Effector CD4-positive, alpha-beta T cell (primary cell): ENCODE results near the gene CLEC2L.

Experiments
- DNase-seq: peaks from one replicate; pipeline ENCODE4 v3.0.0-alpha.2; 2020

CLEC2L gene

DNA sequence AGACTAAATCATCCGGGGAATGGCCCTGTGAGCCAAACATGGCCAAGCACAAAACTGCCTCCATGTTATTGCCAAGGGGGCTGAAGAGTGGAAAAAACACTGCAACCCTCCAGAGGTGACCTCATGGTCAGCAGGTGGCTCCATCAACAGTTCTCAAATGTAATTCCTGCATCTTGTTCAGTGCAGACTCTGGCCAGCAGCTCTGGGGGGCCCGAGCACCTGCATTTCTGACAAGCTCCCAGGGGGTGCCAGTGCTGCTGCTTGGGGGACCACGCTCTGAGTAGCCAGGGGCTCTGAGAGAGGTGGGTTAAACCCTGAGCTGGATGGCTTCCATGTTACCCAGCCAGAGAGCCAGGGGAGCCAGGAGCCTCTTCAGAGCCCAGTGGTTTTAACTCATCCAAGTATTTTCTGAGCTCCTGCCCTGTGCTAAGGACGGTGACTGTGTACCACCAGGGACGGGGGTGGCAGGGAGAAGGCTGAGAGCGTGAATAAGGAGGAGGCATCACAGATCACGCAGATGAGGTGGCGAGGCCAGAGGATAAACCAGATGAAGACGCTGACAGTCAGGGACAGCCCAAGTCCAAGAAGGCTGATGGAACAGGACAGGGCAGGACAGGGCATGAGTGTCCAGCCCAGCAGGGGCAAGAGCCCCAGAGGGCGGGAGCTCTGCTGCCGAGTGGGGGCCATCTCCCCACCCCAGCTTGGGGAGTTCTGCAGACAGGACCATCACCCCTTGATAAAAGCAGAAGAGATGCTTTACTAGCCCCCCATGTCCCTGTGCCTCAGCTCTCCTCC, 52.9 kb downstream of the CLEC2L start:
- no peak for DNase-seq

DNA sequence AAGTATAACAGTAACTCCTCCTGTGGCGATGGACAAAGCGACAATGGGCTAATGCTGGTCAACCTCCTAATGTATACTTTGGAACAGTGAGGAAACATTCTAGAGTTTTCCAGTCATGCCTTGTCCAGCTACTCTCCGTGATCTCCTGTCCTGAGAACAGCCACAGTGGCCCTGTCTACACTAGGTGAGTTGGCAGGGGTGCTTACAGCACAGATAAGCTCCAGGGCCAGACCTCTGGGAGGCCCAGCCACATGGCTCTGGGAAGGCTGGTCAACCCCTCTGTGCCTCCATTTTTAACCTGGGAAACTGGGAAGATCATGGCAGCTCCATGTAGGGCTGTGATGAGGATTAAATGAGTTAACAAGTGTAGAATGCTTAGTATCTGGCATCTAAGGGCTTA, 57.0 kb downstream of the CLEC2L start:
- DNase-seq, result no peak

DNA sequence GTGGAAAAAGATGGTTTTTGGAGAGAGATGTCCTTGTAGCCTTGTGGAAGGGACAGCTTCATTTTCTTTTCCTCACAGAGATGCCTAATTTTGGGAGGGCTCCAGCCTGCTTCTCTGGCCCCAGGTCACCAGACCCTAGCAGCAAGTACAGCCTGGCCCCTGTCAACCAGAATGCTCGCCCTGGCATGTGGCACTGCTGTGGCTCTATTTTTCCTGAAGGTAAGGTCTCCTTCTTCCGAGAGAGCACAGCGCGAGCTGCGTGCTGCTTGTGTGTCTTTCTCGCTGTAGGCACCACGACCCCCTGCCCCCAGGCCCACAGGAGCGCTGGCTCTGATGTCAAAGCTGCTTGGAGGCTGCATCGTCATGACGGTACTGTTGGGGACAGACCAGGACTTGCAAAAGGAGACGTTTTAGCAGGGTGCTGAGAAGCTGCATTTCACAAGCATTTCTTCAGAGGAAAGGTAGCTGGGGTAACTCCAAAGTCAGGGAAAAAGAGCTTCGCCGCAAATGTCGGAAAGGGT, 58.7 kb downstream of the CLEC2L start:
- no peak for DNase-seq

DNA sequence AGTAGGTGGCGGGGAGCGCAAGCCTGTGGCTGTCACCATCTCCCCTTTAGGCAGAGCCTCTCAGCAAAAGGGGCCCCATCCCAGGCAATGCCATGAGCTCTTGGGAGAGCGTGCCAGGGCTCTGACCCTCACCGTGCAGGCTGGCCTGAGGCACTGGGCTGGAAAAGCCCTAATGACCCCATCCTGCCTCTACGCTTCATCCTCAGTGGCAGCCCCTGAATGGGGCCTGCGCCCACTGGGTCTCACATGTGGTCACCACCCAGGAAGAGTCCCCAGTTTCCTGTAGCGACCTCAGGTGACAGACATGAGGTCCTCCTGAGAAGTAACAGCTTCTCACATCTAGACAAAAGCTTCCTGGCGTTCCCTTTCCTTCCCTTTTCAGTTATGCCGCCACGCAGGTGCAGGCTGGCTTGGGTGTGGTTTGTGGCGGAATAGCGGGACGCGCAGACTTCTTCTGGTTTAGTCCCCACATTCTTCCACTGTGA, 59.2 kb downstream of the CLEC2L start:
- DNase-seq, result no peak

DNA sequence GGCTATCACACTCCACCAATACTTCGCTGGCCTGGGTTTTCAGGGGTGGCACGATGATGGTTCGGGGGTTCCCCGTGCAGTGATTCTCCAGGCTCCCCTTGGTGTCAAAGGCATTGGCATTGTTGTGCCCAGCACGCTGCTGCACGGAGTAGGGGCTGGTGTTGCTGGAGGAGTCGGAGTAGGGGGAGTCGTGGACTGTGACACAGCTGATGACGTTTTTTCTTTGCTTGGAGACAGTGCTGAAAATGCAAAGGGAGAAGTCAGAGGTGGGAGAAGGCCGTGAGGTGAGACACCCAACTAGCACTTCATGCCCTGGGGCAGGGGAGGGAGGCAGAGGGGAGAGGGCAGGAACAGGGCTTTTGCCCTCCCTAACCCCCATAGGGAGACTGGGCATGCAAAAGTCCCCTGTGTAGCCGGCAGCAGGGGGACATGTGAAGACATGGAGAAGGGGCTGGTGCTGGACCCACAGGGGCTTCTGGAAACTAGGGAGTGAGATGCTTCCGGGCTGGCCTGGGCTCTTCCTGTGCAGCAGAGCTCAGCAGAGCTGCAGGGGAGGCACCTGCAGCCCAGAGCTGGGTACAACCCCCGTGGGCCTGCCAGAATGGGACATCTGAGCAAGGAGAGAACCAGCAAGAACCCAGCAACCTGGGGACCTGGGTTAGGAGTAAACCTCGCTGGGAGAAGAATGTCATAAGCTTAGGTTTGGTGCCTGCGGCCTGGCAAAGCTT, 60.5 kb downstream of the CLEC2L start:
- DNase-seq, result no peak

DNA sequence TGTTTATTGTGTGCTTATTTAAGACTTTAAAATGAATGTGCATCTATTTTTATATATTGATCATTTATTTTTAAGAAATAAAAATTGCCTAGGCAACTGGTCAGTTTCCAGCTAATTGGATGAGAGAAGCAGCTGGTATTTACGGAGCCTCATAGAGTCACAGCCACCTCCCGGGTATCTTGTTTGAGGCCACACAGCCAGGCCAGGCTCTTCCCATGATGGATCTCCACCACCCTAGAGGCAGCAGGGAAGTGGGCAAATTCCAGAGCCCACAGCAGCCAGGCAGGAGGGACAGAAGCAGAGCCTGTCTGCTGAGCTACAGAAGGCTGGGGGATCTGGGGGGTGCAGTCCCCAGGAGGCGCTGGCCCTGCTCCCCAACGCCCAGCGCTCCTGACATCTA, 61.6 kb downstream of the CLEC2L start:
- no peak for DNase-seq

DNA sequence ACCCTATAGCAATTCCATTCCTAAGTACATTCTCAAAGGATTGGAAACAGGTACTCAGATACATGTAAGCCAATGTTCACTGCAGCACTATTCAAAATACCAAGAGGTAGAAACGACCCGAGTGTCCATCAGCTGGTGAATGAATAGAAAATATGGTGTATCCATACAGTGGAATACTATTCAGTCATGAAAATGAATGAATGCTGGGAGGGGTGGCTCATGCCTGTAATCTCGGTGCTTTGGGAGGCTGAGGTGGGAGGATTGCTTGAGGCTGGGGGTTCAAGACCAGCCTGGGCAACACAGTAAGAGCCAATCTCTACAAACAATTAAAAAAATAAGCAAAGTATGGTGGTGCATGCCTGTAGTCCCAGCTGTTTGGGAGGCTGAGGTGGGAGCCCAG, 62.8 kb downstream of the CLEC2L start:
- no peak for DNase-seq

DNA sequence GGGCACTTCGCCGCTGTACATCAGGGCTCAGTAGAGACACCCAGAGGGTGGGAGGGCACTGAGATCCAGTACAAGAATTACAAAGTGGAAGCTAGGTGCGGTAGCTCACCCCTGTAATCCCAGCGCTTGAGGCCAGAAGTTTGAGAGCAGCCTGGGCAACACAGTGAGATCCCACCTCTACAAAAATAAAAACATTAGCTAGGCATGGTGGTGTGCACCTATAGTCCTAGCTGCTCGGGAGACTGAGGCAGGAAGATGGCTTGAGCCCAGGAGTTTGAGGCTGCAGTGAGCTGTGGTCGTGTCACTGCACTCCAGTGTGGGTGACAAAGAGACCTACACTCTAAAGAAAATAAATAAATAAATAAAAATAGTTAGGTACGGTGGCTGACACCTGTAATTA, 64.0 kb downstream of the CLEC2L start:
- DNase-seq, result no peak

DNA sequence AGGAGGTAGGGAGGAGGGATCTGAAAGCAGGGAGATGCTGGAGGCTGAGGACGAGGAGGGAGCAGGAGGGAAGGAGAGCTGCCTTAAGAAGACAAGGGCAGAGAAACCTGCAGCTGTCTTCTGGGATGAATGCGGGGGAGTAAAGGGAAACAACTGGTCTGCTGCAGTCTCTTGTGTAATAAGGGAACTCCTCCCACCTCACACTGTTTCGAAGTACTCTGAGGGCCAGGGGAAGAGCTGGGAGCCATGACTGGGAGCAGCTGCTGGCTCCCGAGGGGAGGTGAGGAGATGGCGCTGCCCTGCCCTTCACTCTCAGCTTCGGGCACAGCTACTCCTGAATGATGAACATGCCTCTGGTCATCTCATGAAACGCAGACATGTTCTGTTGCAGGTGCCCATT, 65.1 kb downstream of the CLEC2L start:
- DNase-seq, result no peak

DNA sequence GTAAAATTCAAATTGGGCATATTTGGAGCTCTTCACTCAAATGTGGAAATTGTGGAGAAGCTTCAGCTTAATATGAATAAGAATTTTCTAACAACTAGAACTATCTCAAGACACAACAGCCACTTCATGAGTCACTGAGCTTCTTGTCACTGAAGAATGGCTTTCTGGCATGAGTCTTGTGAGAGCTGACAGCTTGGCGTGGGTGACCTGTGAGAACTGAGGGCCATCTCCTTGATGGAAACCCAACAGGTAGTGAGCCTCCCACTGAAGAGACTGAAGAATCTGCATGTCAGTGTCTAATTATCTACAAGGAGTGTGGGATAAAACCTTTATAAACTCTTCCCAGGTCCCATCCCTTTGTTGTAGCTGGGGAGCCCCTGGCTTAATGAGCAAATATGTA, 66.0 kb downstream of the CLEC2L start:
- no peak for DNase-seq

DNA sequence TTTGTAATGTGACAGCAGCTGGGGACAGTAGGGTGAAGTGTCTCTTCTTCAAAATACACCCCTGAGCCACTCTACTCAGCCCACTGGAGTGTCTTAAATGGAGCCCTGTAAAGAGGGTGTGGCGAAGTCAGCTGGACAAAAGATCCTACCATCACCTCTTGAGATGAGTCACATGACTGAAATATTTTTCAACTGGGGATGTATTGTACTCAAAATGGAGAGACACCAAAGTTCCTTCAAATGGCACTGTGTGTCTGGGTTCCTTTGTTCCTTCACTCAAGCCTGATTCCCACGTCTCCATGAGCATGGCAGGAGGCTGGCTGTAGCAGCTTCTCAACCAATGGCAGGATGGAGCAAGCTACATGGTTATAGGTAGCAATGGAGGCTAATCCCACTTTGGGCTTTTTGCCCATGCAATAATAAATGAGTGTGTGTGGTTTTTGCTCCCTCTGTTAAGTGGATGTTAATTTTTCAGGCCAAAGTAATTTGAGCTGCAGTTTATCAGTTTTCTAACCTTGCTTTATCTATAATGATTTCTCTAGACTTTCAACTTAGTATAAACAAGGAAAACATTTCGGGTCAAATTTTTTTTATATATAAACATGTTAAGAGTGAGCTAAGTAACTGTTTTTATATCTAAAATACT, 68.2 kb downstream of the CLEC2L start:
- no peak for DNase-seq

DNA sequence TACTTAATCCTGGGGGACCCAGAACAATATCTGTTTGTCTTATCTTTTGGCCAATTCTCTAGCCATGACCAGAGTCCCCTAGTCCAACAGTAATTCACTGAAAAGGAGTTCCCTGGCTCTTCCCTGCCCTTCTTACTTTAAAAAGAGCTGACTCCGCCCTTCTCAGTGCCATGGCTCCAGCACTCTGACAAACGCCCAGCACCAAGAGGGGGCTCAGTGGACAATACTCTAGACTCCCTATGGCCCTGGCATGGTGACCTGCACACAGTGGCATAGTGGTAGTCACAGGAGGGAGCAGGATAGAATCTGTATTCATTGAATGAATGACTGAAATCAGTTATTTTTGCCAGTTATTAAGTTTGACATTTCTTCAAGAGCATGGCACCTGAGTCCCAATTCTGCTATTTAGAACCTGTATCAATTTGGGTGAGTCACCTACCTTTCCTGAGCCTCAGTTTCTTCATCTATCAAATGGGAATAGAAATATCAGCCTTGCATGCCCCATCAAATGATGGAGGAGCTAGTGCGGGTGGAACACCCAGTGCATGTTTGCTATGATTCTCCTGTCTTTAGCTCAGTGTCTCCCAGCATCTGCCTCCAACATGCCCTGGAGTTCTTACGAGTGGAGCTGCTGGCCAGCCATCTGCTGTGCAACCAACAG, 69.4 kb downstream of the CLEC2L start:
- DNase-seq, result no peak

DNA sequence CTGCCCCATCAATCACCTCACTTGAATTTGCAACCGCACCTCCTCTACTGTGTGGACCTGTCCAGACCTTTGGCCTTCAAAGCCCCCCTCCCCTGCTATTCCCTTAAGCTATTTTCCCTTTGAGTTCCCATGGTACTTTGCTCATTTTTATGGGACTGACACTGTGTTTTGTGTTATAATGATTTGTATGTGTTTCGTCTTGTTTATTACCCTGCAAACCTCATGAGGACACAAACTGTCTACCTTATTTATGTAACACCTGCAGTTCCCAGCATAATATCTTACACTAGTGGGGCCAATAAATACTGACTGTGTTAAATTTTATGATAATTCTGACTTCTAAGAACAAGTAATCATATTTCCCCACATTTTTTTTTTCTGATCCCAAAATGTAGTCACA, 70.6 kb downstream of the CLEC2L start:
- DNase-seq, result no peak
